Suppressor macrophage treated with lipopolysaccharide for 4 hours (primary cell): ENCODE measurements around the gene MMP1.

Experiments
- DNase-seq: peaks from one replicate; pipeline ENCODE4 v3.0.0-alpha.2; 2020

The MMP1 gene

DNA sequence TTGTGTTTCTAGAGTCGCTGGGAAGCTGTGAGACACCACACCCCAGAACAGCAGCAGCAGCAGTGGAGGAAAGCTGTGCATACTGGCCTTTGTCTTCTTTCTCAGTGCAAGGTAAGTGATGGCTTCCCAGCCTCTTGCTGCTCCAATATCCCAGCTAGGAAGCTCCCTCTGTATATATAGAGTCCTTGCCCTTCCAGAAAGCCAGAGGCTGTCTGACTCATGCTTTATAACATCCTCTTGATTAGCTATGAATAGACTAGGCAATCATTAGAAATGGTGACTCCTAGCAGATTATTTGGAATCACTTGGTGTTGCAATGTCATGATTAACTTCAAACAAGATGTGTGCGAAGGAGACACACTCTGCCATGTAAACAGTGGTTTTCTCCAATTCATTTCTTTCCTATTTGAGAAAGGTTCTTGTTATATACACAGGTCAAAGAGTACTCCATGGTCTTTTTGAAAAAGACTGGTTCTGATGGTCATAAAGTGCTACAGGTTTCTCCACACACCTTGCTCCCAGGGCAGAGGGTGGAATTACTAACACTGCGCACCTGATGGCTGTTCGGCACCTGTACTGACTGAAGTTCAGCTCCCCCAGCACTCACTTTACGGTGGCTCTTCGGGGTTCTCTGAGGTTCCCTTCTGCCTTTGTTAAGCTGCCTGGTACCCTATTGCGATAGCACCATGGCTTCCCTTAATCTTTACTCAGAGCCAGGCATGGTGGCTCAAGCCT is at the start of gene MMP1:
Gene MMP1 (minus strand): TSS at position 149 of the 735 bp plus-strand sequence. CDS start 68 bp downstream, at position 81.
- no peak for DNase-seq

DNA sequence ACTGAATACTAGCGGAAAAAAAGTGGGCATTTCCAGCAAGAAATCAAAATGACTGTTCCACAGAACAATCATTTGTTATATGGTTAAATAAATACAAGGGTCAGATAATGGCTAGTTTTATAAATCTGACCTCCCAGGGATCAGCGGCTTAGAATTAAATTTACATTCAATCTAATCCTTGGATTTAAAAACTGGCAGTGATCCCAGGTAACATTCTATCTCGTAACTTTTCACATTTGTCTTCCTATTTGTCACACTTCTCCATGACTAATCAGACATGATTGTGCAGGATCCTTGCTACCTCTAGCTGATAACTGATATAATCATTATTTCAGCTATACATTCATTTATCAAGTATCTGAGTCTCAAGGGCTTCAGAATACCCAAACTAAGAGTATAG is 48.3 kb upstream of the MMP1 start:
- DNase-seq: no peak

DNA sequence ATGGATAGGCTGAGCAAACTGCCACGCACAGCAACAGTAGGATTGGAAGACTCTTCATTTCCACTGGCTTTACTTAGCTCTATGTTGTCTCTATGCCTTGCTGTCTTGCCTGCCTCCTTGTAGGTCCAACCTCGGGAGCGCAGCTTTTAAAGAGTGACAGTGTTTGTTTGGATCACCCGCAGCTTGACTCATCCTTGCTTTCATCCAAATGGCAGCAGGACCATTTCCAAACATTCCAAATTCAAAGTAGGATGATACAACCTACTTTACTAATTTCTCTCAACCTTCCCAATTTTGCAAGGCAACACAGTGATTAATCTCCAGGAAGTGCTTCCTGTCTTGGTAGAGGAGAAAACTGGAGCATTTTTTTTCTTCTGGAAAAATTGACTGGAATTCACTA is 45.5 kb upstream of the MMP1 start, which contains the start of gene MMP3:
Gene MMP3 (minus strand): TSS at position 121 of the 400 bp plus-strand sequence. CDS start 63 bp downstream, at position 58.
- DNase-seq: no peak

DNA sequence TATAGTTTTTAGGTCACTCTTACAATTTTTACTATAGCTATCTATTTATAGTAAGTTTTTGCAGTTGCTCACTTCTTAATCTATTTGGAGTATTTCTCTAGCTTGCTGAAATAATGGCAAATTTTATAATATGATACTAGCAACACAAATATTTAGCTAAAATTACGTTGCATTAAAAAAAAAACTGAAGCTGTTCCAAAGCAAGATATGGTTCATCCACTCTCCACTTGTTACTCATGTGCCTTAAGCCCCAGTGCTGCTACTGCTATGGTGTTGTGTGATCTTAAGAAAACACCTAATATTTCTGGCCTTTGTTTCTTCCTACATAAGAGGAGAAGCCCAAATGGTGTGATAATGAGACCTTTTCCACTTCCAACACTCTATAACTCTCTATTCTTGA is 45.0 kb upstream of the MMP1 start:
- no peak for DNase-seq

GRCh38 chr11:102840018-102840417 is 42.1 kb upstream of the MMP1 start:
- no peak for DNase-seq

DNA sequence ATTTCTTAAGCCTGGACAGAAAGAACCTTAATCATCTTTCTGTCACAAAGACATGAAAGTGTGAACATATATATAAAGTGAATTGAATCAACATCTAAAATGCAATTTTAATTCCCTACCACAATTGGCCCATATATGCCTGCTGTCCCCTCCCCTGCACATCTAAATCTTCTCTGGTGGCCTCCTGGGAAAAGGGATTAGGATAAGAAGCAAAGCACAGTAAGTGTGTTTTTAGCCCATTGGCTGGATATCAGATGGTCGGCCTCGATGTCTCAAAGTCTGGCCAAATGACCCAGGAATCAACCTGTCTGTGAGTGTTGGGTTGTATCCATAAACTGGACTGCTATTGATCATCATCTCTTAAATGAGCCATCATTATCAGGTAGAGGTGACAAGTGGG is 39.7 kb upstream of the MMP1 start:
- DNase-seq: no peak

DNA sequence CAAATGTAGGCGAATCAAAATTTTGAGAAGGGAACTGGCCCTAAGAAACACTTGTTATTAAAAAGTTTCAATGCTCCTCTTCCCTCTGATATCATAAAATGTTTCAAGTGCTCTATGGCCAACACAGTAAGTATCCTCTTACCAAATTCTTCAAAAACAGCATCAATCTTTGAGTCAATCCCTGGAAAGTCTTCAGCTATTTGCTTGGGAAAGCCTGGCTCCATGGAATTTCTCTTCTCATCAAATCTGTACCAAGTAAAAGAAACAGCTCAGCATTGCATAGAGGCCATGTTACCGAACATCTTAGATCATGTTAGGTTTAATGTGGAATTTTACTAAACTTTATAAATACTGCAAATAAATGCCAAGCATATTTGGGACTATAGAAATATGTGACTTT is 39.2 kb upstream of the MMP1 start:
- no peak for DNase-seq

GRCh38 chr11:102836290-102836875 is 38.4 kb upstream of the MMP1 start:
- DNase-seq: no peak

GRCh38 chr11:102833731-102834130 is 35.8 kb upstream of the MMP1 start:
- DNase-seq: no peak

DNA sequence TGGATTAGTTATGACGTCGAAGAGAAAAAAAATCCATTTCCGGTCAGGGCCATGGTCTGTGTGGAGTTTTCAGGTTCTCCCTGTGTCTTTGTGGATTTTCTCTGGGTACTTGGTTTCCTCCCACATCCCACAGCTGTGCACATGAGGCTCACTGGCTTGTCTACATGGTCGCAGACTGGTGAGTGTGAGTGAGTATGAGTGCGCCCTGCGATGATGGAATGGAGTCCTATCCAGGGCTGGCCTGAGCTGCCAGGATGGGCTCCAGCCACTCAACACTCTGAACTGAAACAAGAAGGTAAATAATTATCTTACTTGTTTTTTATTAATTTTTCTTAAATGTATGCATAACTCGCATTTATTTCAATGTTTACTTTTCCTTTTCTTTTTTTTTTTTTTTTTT is 34.7 kb upstream of the MMP1 start:
- DNase-seq: no peak

GRCh38 chr11:102831489-102832440 is 33.8 kb upstream of the MMP1 start:
- DNase-seq: peak; percentile 31

- no peak for DNase-seq
Observed at GRCh38 chr11:102831128-102831488, 33.1 kb upstream of the MMP1 start.

DNA sequence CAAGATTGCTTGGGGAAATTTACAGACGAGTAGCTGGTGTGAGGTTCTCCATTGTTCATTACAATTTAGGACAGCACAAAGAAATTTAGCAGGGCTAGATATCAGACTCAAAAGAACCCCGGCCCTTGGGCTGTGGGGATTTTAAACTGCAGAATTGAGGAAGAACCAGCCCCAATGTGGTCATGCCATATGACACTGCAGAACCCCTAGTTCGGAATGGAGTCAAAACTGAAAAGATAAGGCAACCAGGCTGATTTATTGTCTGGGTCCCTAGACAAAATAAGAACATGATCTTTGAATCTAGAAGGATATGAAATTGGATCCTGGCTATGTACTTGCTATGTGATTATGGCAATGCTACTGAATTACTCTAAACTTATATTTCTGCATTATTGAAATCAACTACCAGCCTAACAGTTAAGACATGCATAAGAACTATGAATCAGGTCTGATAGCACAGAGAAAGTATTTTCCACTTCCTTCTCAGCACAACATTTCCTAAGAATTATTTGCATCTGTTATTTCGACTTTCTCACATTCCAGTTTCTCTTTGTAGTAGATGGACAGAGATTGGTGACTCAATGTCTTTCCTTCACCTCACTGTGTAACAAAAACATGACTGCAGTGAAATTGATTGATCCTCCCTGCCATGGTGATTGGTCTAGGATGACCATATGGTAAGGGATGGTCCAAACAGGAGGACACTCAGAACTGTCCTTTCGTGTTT is 32.2 kb upstream of the MMP1 start:
- peak; percentile 9 for DNase-seq

- no peak for DNase-seq
Observed at GRCh38 chr11:102829316-102830000, 31.5 kb upstream of the MMP1 start.

- peak; percentile 6 for DNase-seq
Observed at GRCh38 chr11:102824556-102824955, 26.6 kb upstream of the MMP1 start.

DNA sequence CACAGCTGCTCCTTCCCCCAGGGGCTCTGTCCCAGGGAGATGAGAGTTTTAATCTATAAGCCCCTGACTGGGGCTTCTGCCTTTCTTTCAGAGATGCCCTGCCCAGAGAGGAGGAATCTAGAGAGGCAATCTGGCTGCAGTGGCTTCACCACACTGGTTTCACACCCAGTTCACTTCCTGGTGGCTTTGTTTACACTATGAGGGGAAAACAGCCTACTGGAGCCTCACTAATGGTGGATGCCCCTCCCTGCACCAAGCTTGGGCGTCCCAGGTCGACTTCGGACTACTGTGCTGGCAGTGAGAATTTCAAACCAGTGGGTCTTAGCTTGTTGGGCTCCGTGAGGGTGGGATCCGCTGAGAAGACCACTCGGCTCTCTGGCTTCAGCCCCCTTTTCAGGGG is 21.5 kb upstream of the MMP1 start:
- DNase-seq: no peak

- DNase-seq: no peak
Observed at GRCh38 chr11:102813484-102813883, 15.5 kb upstream of the MMP1 start.

DNA sequence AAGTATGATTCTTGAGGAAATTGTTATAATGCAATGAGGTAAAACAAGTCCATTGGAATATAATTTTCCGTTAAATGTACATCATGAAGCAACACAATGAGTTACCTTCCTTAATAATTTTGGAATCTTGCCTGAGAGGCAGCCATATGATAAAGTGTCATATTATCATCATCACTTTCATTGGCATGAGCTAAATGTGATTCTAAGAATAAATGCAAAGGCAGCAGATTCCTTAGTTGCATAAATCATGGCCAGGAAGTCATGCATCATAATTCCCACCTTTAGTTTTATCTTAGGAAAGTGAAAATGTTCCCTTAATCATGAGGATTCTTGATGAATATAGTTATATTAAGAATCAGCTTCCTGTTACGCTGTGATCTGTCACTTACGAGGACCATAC is 14.2 kb upstream of the MMP1 start:
- no peak for DNase-seq

- DNase-seq: peak; percentile 25
Observed at GRCh38 chr11:102810950-102811660, 13.1 kb upstream of the MMP1 start.

DNA sequence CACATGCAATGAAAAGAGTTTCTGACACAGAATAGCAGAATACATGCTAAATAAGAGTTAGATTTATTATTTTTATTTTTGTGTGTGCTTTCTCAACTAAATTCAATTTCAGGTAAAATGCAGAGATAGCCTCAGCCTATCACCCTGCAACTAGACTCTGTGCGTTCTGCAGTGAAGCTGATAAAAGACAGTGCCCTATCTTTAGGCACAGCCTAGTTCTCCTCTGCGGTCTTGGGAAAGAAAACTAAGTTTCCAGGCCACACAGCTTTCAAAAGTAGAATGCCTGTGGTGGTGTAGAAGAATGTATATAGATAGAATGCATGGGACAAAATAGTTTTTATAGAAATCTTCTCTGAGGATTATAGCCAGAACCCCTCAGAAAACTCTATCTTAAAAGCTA is 12.0 kb upstream of the MMP1 start:
- no peak for DNase-seq

- no peak for DNase-seq
Observed at GRCh38 chr11:102807921-102808320, 10.0 kb upstream of the MMP1 start.

GRCh38 chr11:102806296-102806695 is 8.3 kb upstream of the MMP1 start:
- no peak for DNase-seq
